Astrocyte (in vitro differentiated cells and primary cell): ENCODE data around the gene MED13L. TPM values are rescaled to one million over a fixed set of nuclear protein-coding genes. Genes with fewer than 3 reads are reported as not detected.

ENCODE experiments used
- DNase-seq: peaks from one replicate; pipeline ENCODE4 v3.0.0-alpha.2; 2010; ENCODE audit warnings: low read depth
- FAIRE-seq: peaks from 2 replicates; lab custom pipeline; 2011; peaks lifted over from hg19 to GRCh38; lab: Jason Lieb, UNC
- H2AFZ ChIP-seq: 2 replicates; pipeline ENCODE4 v1.6.0; 2012; ENCODE audit warnings: low read depth, low read length, inconsistent platforms
- H3K27ac ChIP-seq: 2 replicates; pipeline ENCODE4 v1.5.1; 2011; ENCODE audit warnings: low read depth, low read length, inconsistent platforms
- H3K27me3 ChIP-seq: 2 replicates; pipeline ENCODE4 v1.6.0; 2011; ENCODE audit warnings: low read length, inconsistent platforms; ENCODE audit not compliant: insufficient read depth
- H3K36me3 ChIP-seq: 2 replicates; pipeline ENCODE4 v1.5.1; 2011; ENCODE audit warnings: low read length, inconsistent platforms; ENCODE audit not compliant: insufficient read depth
- H3K4me1 ChIP-seq: 2 replicates; pipeline ENCODE4 v1.5.1; 2011; ENCODE audit warnings: low read length, inconsistent platforms; ENCODE audit not compliant: insufficient read depth
- H3K4me2 ChIP-seq: 2 replicates; pipeline ENCODE4 v1.6.0; 2012; ENCODE audit warnings: low read length, inconsistent platforms
- H3K4me3 ChIP-seq: 2 replicates; pipeline ENCODE4 v1.5.1; 2011; ENCODE audit warnings: low read depth, mild to moderate bottlenecking, low read length, inconsistent platforms; ENCODE audit not compliant: insufficient read depth
- H3K79me2 ChIP-seq: 2 replicates; pipeline ENCODE4 v1.6.0; 2012; ENCODE audit warnings: mild to moderate bottlenecking, low read length, inconsistent platforms; ENCODE audit not compliant: insufficient read depth
- H3K9ac ChIP-seq: 2 replicates; pipeline ENCODE4 v1.6.0; 2012; ENCODE audit warnings: mild to moderate bottlenecking, low read length, inconsistent platforms
- H3K9me3 ChIP-seq: 2 replicates; pipeline ENCODE4 v1.5.1; 2012; ENCODE audit warnings: low read depth, mild to moderate bottlenecking, low read length, inconsistent platforms; ENCODE audit not compliant: insufficient read depth
- H4K20me1 ChIP-seq: 2 replicates; pipeline ENCODE4 v1.6.0; 2012; ENCODE audit warnings: low read length, inconsistent platforms; ENCODE audit not compliant: insufficient read depth
- H3K27ac Mint-ChIP-seq: one replicate; pipeline ENCODE4 v1.8.0; 2021; ENCODE audit warnings: mild to moderate bottlenecking, mixed read lengths; ENCODE audit not compliant: unreplicated experiment
- H3K27me3 Mint-ChIP-seq: one replicate; pipeline ENCODE4 v1.8.0; 2021; ENCODE audit warnings: low read depth, mixed read lengths; ENCODE audit not compliant: unreplicated experiment
- H3K36me3 Mint-ChIP-seq: one replicate; pipeline ENCODE4 v1.8.0; 2021; ENCODE audit warnings: low read depth, mixed read lengths; ENCODE audit not compliant: unreplicated experiment
- H3K4me1 Mint-ChIP-seq: one replicate; pipeline ENCODE4 v1.8.0; 2021; ENCODE audit warnings: low read depth, mixed read lengths; ENCODE audit not compliant: unreplicated experiment
- H3K4me3 Mint-ChIP-seq: one replicate; pipeline ENCODE4 v1.8.0; 2021; ENCODE audit warnings: mild to moderate bottlenecking, moderate library complexity, mixed read lengths; ENCODE audit not compliant: unreplicated experiment
- H3K9me3 Mint-ChIP-seq: one replicate; pipeline ENCODE4 v1.8.0; 2021; ENCODE audit warnings: mild to moderate bottlenecking, mixed read lengths; ENCODE audit not compliant: unreplicated experiment
- EZH2 ChIP-seq: IDR thresholded peaks from 2 replicates; pipeline ENCODE4 v1.6.1; 2012; ENCODE audit warnings: mild to moderate bottlenecking, low read length, inconsistent platforms; ENCODE audit not compliant: insufficient read depth
- total RNA-seq: library from RNA; stranded (reverse); gene quantifications from 2 replicates; pipeline ENCODE4 v1.2.1, GENCODE V29; 2021
- TF ChIP-seq, protein P1 (sequence below): IDR thresholded peaks from 2 replicates; pipeline ENCODE4 v1.5.1; 2011; ENCODE audit warnings: low read depth, mild to moderate bottlenecking, inconsistent platforms, low read length, moderate library complexity; ENCODE audit not compliant: insufficient read depth

Gene MED13L
- total RNA-seq, 1 donor from 2014 or later = 153 TPM

DNA sequence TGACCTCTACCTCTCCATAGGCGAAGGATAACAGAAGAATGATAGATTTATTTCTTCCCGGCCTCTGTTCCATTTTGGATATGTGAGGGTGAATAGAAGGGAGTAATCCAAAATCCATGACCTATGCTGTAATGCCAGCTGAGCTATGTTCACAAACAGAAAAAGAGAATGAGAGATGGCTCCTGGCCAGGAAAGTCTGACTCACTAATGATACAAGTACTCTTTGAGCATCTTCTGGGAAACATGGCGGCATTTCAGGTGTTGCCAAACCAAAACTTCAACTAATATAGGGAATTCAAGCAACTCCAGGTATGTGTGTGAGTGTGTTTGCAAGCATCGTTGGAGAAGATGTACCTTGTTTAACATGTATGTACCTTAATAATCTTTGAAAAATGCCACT is 55.1 kb downstream of the MED13L start:
- H4K20me1 ChIP-seq = peaks cover 80% of the 10 kb centered on the region
- H3K27ac ChIP-seq = no peak overlapping the region
- H3K79me2 ChIP-seq = peaks cover 96% of the 10 kb centered on the region
- H3K4me3 Mint-ChIP-seq = no peak overlapping the region
- H3K4me1 Mint-ChIP-seq = peaks cover 17% of the 10 kb centered on the region
- no peaks in the 10 kb centered on the region for H3K4me1 ChIP-seq
- no peak overlapping the region for H3K27ac Mint-ChIP-seq
- FAIRE-seq = peak; percentile 17
- no peaks in the 10 kb centered on the region for H3K9me3 ChIP-seq
- H3K27me3 ChIP-seq = no peaks in the 10 kb centered on the region
- peaks cover 3% of the 10 kb centered on the region for H3K36me3 Mint-ChIP-seq
- H3K9me3 Mint-ChIP-seq = no peaks in the 10 kb centered on the region
- no peak overlapping the region for H3K9ac ChIP-seq
- no peak overlapping the region for H2AFZ ChIP-seq
- no peak overlapping the region for H3K4me2 ChIP-seq
- no peaks in the 10 kb centered on the region for H3K36me3 ChIP-seq
- H3K27me3 Mint-ChIP-seq = no peaks in the 10 kb centered on the region
- no peak for TF ChIP-seq EZH2
- TF ChIP-seq, protein P1, sequence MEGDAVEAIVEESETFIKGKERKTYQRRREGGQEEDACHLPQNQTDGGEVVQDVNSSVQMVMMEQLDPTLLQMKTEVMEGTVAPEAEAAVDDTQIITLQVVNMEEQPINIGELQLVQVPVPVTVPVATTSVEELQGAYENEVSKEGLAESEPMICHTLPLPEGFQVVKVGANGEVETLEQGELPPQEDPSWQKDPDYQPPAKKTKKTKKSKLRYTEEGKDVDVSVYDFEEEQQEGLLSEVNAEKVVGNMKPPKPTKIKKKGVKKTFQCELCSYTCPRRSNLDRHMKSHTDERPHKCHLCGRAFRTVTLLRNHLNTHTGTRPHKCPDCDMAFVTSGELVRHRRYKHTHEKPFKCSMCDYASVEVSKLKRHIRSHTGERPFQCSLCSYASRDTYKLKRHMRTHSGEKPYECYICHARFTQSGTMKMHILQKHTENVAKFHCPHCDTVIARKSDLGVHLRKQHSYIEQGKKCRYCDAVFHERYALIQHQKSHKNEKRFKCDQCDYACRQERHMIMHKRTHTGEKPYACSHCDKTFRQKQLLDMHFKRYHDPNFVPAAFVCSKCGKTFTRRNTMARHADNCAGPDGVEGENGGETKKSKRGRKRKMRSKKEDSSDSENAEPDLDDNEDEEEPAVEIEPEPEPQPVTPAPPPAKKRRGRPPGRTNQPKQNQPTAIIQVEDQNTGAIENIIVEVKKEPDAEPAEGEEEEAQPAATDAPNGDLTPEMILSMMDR = no peak
- H3K4me3 ChIP-seq = no peak overlapping the region
- peak; percentile 94 for DNase-seq

DNA sequence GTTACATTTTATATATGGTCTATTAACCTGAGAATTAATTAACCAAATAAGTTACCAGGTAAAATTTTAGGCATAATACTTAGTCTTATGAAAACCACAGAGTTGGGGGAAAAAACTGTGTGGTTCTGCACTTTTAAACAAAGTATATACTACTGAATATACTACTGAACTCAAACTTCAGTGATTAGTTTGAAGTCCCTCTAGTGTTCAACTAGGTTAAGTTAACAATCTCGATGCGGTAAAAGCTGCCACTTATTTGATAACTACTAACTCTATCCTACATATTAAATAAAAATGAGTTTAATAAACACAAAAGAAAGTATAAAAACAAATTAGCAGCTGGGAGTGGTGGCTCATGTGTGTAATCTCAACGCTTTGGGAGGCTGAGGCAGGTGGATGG is 56.7 kb downstream of the MED13L start:
- Histone ChIP-seq H3K27me3 (no peaks in the 10 kb centered on the region), H3K4me2 (no peak overlapping the region), H3K4me1 (no peaks in the 10 kb centered on the region), H3K27ac (no peak overlapping the region), H3K4me3 (no peak overlapping the region), H3K9ac (no peak overlapping the region), H3K9me3 (no peaks in the 10 kb centered on the region), H2AFZ (no peak overlapping the region), H3K36me3 (no peaks in the 10 kb centered on the region), H4K20me1 (peaks cover 82% of the 10 kb centered on the region), H3K79me2 (peaks cover 98% of the 10 kb centered on the region)
- FAIRE-seq (no peak), DNase-seq (no peak)
- no peak for TF ChIP-seq EZH2
- TF ChIP-seq, protein P1 = peak; percentile 2
- H3K4me3 Mint-ChIP-seq = no peak overlapping the region
- no peaks in the 10 kb centered on the region for H3K36me3 Mint-ChIP-seq
- no peak overlapping the region for H3K27ac Mint-ChIP-seq
- no peaks in the 10 kb centered on the region for H3K27me3 Mint-ChIP-seq
- no peaks in the 10 kb centered on the region for H3K9me3 Mint-ChIP-seq
- peaks cover 26% of the 10 kb centered on the region for H3K4me1 Mint-ChIP-seq

DNA sequence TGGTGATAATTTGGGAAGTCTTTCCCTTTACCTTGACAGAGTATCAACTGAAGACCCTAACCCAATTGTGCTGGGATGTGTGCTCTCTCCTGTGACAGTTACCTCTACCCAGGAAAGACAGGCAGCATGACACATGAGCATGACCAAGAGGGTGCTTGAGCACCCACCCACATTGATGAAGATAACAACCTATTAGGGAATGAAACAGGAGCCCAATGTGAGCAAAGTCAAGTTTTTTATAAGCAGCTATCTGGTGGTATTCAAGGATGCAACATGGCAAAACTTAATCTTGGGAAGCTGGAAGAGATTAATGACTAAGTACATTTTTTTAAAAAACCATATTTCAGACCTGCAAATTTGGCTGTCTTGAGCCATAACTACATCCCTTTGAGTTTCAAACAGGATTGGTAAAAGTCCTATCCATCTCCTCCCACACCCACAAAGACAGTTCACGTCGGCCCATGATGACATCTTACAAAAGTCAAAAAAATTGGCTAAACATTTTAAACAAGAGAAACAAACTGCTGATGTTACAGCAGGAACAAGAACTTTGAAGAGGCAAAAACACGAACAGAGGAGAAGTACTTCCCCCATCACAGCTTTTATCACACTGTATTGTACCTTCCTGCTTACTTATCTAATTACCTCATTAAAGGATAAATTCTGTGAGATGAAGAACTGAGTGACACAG is 60.3 kb downstream of the MED13L start:
- peaks cover 90% of the 10 kb centered on the region for H4K20me1 ChIP-seq

More for the DNA sequence above, 60.3 kb downstream of the MED13L start:
- Histone ChIP-seq H3K36me3 (no peaks in the 10 kb centered on the region), H3K79me2 (peaks cover 99% of the 10 kb centered on the region), H3K4me2 (no peak overlapping the region), H3K27ac (no peak overlapping the region), H2AFZ (no peak overlapping the region), H3K9ac (no peak overlapping the region), H3K4me1 (no peaks in the 10 kb centered on the region), H3K27me3 (no peaks in the 10 kb centered on the region), H3K9me3 (no peaks in the 10 kb centered on the region), H3K4me3 (no peak overlapping the region)
- no peak overlapping the region for H3K27ac Mint-ChIP-seq
- TF ChIP-seq, protein P1 = no peak
- TF ChIP-seq EZH2 = no peak
- peaks cover 48% of the 10 kb centered on the region for H3K4me1 Mint-ChIP-seq
- no peak overlapping the region for H3K4me3 Mint-ChIP-seq
- DNase-seq = no peak
- FAIRE-seq = no peak
- H3K27me3 Mint-ChIP-seq = no peaks in the 10 kb centered on the region
- no peaks in the 10 kb centered on the region for H3K36me3 Mint-ChIP-seq
- H3K9me3 Mint-ChIP-seq = no peaks in the 10 kb centered on the region
